ENCODE data around the gene CPT1A.
"Not testable (repeated sequence)": the region's sequence is repeated elsewhere in the genome, so short reads cannot be mapped to it uniquely, and the experiment has no call there.

Gene CPT1A

GRCh38 chr11:68841718-68842426 is at the start of gene CPT1A:
TSS of gene CPT1A (minus strand) at chr11:68841916. CDS start at chr11:68815474, 26,442 bp downstream.
- DNase-seq (ENCODE audit: low spot score) = peak; percentile 78

- DNase-seq (ENCODE audit: low spot score) = no peak
These were observed 48.9 kb upstream of the CPT1A start for GRCh38 chr11:68890490-68891231.

GRCh38 chr11:68889948-68890446 is 48.3 kb upstream of the CPT1A start:
- no peak for DNase-seq (ENCODE audit: low spot score)

- DNase-seq (ENCODE audit: low spot score) = not testable (repeated sequence)
These were observed 43.1 kb upstream of the CPT1A start for GRCh38 chr11:68884827-68885226.

- DNase-seq (ENCODE audit: low spot score) = no peak
These were observed 40.7 kb upstream of the CPT1A start for GRCh38 chr11:68882391-68882790.

GRCh38 chr11:68881320-68881719 is 39.6 kb upstream of the CPT1A start:
- no peak for DNase-seq (ENCODE audit: low spot score)

GRCh38 chr11:68880851-68881250 is 39.1 kb upstream of the CPT1A start:
- DNase-seq (ENCODE audit: low spot score) = no peak

- DNase-seq (ENCODE audit: low spot score) = peak; percentile 56
These were observed 36.3 kb upstream of the CPT1A start for GRCh38 chr11:68878022-68878421.

- no peak for DNase-seq (ENCODE audit: low spot score)
These were observed 30.7 kb upstream of the CPT1A start for GRCh38 chr11:68872216-68873003.

- peak; percentile 36 for DNase-seq (ENCODE audit: low spot score)
These were observed 28.8 kb upstream of the CPT1A start for GRCh38 chr11:68870470-68870869.

- DNase-seq (ENCODE audit: low spot score) = no peak
These were observed 26.6 kb upstream of the CPT1A start for GRCh38 chr11:68868221-68868835.

- no peak for DNase-seq (ENCODE audit: low spot score)
These were observed 25.4 kb upstream of the CPT1A start for GRCh38 chr11:68867066-68867465.

GRCh38 chr11:68865241-68865640 is 23.5 kb upstream of the CPT1A start:
- no peak for DNase-seq (ENCODE audit: low spot score)

- DNase-seq (ENCODE audit: low spot score) = no peak
These were observed 22.0 kb upstream of the CPT1A start for GRCh38 chr11:68863553-68864265.

GRCh38 chr11:68862421-68862820 is 20.7 kb upstream of the CPT1A start:
- DNase-seq (ENCODE audit: low spot score) = no peak

GRCh38 chr11:68859123-68859522 is 17.4 kb upstream of the CPT1A start:
- no peak for DNase-seq (ENCODE audit: low spot score)

- DNase-seq (ENCODE audit: low spot score) = no peak
These were observed 15.4 kb upstream of the CPT1A start for GRCh38 chr11:68857037-68857586.

- not testable (repeated sequence) for DNase-seq (ENCODE audit: low spot score)
These were observed 14.8 kb upstream of the CPT1A start for GRCh38 chr11:68856425-68857030.

GRCh38 chr11:68855205-68855981 is 13.7 kb upstream of the CPT1A start:
- DNase-seq (ENCODE audit: low spot score) = no peak

Data from SW480 (cell line).